HG02840 (cell line): ENCODE data around the gene LCNL1.

Experiments used
- ATAC-seq: cut with Tn5 transposase; IDR thresholded peaks from one replicate; pipeline ENCODE4 v1.9.1; 2021; ENCODE audit warnings: mild to moderate bottlenecking, moderate library complexity, moderate number of reproducible peaks; ENCODE audit not compliant: unreplicated experiment, low FRiP score

LCNL1 gene

DNA sequence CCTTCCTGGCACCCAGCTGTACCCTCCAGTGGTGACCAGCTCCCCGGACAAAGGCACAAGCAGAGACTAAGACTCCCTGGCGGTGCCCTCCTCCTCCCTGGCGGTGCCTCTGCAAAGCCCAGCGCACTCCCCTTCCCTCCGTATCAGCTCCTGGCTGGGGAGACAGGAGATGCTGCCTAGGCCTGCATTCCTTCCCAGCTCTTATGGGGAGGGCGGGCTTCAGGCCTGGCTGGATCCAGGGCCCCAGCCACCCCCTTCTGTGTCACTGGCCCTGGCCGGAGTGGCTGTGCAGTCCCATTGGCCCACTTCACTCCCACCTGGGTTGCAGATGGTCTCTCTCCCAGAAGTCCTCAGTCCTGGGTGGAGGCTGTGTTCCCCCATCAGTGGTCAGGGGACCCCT, 24.3 kb upstream of the LCNL1 start:
- ATAC-seq = no peak

DNA sequence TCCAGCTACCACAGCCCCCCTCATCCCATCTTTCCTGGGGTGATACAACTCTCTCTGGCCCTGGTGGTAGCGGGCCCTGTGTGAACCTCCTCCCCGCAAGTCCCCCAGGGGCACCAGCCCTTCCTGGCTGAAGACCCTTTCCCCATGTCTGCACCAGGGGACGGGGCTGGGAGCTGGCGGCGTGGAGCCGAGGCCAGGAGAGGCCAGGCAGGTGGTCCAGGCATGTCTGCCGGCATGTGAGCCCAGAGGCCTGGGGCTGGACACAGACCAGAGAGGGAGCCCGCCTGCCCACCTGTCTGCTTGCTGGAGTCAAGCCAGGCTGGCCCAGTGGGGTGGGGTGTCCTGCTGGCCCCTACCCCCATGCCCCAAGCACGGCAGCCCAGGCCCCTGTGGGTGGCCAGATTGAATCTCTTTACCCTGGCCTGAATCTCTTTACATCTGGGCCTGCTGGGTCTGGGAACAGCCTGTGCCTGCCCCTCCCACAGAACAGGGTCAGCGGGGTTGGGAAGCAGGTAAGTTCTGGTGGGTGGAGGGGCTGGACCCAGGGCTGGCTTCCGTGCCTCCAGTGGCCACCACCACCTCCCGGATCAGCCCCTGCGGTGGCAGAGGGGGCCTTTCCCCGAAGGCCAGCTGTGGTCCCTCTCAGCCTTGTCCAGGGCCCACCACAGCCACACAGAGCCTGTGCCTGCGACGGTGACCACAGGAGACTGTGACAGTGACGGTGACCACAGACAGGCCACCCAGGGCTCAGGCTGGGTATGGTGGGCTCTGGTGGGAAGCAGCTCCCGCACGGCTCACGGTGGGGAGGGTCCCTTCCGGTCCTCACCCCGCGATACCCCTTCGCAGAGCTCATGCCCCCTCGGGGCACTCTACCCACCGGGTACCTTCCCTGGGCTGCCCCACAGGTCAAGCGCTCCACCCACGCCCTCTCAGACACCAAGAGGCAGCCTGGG, 23.6 kb upstream of the LCNL1 start:
- ATAC-seq = no peak

DNA sequence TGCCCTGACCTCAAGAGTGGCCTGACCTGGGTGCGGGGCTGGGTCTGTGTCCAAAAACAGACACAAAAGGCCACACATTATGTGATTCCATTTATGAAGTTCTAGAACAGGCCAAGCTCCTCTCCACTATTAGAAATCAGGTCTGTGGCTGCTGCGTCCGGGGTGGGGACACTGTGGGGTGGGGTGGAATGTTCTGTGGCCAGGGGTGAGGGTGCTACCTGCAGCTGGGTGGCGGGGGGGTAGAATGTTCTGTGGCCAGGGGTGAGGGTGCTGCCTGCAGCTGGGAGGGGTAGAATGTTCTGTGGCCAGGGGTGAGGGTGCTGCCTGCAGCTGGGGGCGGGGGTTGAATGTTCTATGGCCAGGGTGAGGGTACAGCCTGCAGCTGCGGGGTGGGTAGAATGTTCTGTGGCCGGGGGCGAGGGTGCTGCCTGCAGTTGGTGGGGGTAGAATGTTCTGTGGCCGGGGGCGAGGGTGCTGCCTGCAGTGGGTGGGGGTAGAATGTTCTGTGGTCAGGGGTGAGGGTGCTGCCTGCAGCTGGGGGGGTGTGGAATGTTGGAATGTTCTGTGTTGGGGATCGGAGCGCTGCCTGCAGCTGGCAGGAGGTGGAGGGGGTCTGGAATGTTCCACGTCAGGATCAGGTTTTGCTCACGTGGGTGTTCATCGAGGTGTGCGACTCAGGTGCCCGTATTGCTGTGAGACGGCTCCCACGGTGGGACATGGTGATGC, 22.4 kb upstream of the LCNL1 start:
- ATAC-seq = no peak

DNA sequence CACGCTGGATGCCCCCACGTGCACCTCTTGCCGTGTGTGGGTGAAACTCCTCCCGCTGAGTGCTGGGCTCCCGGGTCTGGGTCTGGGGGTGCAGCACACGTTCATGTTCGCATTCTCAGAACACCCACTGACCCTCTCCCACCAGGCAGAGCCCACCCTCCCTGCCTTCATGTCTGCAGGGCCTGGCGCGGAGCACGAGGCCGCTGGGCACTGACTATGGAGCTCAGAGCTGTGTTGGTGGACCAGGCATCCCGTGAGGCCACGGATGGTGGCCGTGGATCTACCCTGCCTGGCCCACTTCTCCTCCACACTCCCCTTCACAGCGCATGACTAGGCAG, 21.9 kb upstream of the LCNL1 start:
- no peak for ATAC-seq

DNA sequence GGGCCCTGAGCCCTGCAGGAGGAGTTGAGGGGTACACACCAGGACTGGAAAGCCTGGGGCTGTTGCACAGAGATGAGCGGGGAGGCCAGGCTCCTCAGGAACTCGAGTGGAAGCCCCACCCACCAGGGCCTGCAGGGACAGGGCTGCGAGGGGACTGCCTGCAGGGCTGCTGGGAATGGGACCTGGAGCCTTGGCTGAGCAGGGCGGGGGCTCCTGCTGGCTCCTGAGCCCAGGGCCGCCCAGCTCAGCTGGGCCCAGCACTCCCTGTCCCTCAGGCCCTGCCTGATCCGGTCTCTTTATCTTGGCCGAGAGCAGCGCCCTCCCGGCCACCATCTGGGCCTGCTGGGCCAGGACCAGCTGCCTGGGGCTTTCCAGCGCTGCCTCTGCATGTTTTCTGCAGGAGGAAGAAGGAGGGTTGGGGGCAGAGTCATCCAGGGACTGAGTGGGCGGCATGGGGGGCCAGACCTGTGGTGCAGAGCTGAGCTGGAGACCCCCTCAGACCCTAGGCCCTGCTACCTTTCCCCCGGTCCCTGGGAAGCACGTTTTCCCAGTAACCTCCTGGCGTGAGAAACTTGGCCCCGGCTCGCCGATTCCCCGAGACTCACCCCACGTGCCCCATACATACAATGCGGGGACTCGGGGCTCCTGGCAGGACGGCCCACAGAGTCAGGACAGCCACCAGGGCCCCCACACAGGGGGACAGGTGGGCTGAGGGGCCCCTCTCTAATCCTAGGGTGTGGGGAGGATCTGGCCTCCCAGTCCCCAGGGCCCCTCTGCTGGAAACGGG, 21.3 kb upstream of the LCNL1 start:
- ATAC-seq = no peak

DNA sequence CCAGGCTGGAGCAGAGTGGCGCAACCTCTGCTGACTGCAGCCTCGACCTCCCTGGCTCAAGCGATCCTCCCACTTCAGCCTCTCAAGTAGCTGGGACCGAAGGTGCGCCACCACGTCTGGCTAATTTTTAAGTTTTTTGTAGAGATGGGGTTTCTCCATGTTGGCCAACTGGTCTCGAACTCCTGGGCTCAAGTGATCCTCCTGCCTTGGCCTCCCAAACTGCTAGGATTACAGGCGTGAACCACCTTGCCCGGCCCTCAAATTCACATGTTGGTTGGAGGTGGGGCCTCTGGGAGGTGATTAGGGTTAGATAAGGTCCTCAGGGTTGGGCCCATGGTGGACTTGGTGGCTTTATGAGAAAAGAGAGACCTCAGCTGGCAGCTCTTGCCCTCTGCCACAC, 20.6 kb upstream of the LCNL1 start:
- ATAC-seq = no peak

DNA sequence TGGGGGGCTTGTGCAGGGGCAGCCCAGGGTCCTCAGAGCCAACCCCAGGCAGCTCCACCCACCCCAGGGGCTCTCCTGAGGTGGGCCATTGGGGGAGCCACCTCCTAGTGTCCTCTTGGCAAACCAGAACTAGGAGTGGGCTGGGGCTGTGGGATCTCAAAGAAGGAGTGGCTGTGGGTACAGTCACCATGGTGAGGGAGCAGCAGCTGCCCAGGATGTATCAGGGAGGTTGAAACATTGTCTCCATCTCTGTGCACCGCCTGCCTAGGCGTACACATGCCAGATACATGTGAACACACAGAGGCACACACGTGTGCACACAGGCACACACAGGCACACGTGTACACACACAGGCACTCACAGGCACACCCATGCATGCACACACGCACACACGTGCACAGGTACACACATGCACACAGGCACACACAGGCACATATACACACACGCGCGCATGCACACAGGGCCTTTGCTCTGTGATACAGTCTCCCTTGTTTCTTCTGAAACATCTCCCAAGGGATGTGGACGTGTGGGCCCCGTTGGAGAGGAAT, 20.0 kb upstream of the LCNL1 start:
- no peak for ATAC-seq

DNA sequence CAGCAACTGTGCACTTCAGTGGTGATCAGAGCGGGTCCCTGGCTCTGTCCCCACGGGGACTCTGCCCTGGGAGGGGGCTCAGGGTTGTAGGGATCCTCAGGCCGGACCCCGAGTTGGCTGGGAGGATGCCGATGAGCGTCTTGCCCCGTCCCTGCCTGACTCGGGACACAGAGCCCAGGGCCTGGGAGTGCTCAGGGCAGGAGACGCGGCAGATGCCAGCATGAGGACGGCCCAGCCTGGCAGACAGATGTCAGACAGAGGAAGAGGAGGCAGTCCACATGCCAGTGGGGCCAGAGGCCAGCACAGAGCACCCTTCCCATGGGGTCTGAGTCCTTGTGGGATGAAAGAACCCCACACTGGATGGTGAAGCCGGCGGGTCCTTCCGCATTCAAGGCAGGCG, 19.5 kb upstream of the LCNL1 start:
- no peak for ATAC-seq

DNA sequence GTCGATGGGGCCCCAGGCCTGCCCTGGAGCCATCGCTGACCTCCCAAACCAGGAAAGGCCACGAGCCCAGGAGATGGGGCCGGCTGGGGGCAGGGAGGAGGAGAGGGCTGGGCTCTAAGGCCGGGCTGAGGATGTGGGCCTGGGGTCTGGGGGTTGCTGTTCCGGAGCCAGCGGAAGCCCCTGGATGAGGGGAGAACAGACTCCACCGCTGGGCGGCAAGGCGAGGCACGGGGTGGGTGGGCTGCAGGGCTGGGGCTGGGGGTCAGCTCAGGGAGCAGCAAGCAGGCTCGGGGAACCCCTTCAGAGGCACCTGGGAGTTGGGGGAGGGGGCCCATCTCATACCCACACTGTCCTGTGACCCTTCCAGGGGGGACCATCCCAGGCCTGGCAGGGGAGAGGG, 19.0 kb upstream of the LCNL1 start:
- no peak for ATAC-seq

DNA sequence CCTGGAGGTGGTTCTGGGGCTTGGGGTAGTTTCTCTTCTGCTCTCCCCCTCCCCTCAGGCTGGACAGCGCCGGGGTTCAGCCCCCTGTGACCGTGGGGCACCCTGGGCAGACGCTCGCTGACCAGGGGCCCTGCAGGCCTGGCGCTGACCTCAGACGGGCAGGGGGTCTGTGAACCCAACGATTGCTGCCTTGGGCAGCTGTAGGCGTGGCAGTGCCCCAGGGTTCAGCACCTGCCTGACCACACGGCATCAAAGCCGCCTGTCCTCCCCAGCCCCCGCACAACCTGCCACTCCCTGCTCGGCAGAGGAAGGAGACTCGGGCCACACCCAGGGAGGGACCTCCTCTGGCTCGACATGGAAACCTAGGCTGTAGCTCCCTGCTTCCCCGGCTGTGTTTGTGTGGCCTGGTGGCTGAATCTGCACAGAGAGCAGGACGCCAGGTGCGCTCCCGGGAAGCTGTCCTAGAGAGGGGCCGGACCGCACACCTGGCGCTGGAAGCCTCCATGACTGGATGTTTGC, 18.6 kb upstream of the LCNL1 start:
- no peak for ATAC-seq

DNA sequence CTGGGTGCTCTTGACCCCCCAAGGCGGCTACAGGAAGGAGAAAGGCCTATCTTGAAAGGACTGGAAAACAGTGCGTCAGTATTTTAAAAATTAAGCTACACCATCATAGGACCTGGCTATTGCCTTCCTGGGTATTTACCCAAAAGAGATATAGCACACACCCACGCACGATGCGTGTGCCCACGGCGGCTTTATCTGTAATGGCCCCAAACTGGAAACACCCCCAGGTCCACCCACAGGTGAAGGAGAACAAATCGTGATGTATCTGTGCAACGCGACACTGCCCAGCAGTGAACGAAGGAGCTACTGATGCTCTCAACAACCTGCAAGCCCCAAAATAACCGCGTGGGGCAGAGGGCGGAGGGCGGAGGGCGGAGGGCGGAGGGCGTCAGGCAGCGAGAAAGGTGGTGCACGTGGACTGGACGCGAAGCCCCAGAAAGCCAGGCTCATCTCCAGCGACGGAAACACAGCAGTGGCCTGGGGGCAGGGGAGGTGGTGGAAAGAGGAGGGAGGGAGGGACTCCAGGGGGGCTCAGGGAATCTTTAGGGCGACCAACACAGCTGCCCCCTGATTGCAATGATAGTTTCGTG, 17.9 kb upstream of the LCNL1 start:
- ATAC-seq = no peak

DNA sequence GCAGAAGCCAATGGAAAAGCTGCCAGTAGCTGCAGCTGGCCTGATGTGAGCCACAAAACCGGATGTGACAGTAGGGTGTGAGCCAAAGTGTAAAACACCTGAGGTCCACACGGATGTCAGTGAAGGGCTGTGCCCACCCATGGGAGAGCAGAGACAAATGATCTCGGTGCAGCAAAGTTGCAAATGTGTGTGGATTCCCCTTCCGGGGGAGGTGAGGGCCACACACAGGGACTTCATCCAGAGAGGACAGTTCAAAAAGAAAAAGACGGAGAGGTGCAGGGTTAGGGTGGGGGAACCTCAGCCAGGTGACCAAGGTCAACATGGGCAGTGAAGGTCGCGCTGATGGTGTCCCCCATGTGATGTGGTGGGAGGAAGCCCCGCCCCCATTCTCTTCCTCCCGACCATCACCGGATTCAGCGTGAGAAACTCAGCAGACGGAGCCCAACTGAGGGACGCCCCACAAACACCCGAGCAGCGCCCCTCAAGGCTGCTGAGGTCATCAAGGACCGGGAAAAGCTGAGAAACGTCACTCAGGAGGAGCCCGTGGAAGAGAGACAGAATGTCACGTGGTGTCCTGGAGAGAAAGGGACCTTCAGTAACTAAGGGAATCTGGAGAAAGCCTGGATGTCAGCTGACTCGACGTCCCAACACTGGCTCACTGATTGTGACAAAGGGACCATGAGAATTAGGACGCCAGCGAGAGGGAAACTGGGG, 16.9 kb upstream of the LCNL1 start:
- ATAC-seq = no peak

DNA sequence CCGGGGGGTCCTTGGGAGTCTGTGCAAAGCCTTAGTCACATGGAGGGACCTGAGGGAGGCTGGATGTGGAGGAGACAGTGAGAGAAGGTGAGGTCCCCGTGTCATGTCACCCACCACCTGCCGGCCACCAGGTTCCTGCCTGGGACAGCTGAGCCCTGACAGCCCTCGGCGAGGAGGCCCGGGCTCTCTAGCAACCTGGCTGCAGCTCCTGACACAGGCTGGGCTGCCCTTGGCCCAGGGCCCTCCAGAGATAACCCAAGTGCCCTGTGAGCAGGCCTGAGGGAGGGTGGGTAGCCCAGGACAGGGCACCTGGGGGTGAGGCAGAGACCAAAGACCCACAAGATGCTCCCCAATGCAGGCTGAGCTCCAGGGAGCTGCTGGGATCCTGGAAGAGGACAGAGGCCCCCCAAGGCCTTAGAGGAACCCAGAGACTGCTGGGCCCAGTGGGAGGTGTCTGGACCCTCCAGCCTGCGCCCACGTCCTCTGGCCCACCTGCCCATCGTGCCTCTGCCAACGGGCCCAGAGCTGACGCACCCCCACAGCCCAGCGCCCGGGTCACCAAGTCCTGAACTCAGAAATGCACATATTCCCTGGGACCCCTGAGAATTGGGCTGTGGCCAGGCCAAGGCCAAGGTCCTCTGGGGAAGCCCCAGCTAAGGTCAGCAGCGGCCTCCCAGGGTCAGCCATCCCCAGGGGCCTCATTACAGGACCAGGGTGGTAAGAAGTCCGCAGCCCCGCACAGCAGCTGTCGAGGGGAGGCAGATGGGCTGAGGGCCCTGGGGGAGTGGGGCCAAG, 14.3 kb upstream of the LCNL1 start:
- ATAC-seq = no peak

DNA sequence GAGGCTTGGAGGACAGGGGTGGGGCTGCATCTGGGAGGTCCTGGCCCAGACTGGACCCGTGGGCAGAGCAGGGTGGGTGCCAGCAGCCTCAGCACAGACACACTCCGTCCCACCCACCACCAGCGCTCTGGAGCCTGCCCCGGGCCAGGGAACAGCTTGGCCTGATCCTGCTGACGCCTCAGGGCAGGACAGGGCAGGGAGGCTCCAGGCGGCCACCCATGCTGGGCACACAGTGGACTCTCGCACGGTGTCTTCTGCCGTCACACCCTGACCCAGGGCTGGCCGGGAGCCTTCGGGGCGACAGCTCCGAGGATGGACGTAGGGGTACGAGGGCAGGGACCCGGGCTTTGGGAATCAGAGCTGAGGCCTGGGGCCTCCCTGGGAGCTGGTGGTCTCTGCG, 13.6 kb upstream of the LCNL1 start:
- ATAC-seq = no peak

DNA sequence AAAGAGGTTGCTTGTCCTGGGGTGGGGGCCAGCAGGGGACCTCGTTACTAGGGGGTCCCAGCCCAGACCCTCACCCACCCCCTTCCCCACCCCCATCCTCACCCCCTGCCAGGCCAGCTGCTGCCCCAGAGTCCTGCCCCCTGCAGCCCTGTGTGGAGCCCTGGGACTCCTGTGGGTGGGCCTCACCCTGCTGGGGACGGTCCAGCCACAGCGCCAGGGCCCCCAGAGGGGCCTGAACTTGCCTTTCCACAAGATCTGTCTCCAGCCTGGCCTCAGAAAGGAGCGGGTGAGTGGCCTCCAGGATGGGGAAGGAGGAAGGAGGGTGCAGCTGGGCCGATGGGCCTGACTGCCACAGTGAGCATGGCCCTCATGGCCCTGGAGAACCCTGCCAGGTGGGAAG, 13.0 kb upstream of the LCNL1 start:
- no peak for ATAC-seq

DNA sequence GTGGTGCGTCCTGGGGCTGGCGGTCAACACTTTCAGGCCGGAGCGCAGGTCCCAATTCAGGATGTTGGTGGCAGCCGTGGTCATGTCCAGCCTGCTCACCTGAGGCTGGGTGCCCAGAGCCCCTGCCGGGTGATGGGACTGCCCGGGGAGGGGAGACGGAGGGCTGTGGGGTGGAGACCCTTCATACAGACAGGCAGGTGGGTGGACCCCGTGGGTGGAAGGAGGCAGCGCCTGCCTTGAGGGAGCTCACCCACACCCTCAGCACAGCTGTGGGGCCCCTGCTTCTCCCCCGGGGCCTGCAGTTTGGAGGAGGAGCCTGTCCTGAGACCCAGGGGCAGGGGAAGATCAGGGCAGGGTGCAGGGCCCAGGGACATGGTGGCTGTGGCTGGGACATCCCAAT, 12.4 kb upstream of the LCNL1 start:
- no peak for ATAC-seq

DNA sequence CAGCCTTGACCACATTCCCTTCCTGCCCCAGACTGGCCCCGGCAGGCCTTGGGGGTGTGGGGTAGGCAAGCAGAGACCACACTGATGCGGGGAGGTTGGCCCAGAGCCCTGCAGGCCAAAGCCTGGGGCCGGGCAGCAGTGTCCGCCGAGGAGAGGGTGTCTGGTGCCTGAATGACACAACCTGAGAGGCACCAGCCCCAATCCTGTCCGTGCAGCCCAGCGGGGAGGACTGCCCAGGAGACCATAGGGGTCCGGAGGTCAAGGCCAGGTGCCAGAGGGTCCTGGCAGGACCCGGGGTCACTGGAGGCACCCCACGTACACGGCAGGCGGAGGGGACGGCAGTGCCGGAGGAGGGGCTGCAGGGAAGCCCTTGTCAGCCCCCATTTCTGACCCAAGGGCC, 11.0 kb upstream of the LCNL1 start:
- ATAC-seq = no peak

DNA sequence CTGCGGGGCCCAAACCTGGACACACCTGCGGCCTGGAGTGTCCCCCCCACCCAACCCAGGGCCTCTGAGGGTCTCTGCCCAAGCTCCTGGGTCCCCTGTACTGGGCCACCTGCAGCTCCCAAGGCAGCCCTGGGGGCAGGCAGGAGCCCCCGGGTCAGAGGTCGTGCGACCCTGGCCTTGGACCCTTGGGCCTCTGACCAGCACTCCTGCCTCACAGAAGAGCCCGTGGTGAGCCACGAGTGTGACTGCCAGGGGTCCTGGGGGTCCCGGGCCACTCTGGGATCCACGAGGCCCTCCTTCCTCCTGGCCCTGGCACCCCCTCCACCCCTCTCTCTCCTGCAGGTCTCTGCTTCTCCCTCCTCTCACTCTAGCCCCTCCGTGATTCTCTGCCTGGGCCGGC, 10.5 kb upstream of the LCNL1 start:
- ATAC-seq = no peak

DNA sequence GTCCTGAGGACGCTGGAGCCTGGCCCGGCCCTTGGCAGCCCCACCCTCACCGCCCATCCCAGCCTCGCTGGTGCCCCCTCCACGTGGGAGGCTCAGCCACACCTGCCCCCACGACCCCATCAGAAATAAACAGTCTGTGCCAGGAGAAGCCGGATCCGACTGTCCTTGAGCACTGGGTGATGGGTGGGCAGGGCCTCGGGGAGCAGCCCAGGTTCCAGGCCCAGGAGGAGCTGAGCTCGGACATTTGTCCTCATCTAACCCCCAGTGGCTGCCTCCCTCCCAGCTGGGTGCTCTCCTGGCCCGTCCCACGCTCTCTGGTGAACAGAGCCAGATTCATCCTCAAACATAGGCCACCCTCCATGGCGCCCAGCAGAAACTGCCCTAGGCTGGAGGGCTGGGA, 10.1 kb upstream of the LCNL1 start:
- ATAC-seq = no peak
